Measurements from ENCODE around the gene HIC1. TPM values are rescaled to one million over a fixed set of nuclear protein-coding genes. Genes with fewer than 3 reads are reported as not detected.

The HIC1 gene
- total RNA-seq, 1 experiment from 2014 or later: 0.84 TPM

DNA sequence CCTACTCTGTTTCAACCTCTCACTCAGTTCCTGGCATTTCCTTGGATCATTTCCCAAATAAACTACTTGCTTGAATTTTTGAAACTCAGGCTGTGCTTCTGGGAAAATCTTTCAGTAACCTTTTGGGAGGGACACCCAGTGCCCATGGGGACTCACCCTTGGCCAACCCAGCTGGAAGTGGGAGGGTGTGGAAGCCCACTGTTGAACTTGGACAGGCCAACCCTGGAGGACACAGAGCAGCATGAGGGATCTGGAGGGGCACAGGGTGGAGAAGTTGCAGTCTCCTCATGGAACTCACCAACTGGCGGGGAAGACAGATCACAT lies 40.9 kb upstream of the HIC1 start:
- ChIA-PET CTCF (no interaction called here), POLR2A (ENCODE audit: low non-redundant PET) (no interaction called here)
- Histone ChIP-seq H3K9me3 (ENCODE audit: low read depth, low read length, poor library complexity, severe bottlenecking) (no peaks in the 10 kb centered on the region), H3K27ac (ENCODE audit: low read depth, low read length, poor library complexity, severe bottlenecking) (no peak overlapping the region), H3K36me3 (ENCODE audit: insufficient read depth, low read length, poor library complexity, severe bottlenecking) (no peaks in the 10 kb centered on the region), H3K4me1 (ENCODE audit: insufficient read depth, low read length, poor library complexity, severe bottlenecking) (peaks cover 10% of the 10 kb centered on the region), H3K4me3 (ENCODE audit: low read depth, low read length, poor library complexity, severe bottlenecking) (no peak overlapping the region), H3K27me3 (replicated peaks; ENCODE audit: insufficient read depth, low read depth, low read length, poor library complexity) (no peaks in the 10 kb centered on the region)
- intact Hi-C loops (cut with micrococcal nuclease; ENCODE audit: unreplicated experiment): no loop called here
- TF ChIP-seq, protein P1, sequence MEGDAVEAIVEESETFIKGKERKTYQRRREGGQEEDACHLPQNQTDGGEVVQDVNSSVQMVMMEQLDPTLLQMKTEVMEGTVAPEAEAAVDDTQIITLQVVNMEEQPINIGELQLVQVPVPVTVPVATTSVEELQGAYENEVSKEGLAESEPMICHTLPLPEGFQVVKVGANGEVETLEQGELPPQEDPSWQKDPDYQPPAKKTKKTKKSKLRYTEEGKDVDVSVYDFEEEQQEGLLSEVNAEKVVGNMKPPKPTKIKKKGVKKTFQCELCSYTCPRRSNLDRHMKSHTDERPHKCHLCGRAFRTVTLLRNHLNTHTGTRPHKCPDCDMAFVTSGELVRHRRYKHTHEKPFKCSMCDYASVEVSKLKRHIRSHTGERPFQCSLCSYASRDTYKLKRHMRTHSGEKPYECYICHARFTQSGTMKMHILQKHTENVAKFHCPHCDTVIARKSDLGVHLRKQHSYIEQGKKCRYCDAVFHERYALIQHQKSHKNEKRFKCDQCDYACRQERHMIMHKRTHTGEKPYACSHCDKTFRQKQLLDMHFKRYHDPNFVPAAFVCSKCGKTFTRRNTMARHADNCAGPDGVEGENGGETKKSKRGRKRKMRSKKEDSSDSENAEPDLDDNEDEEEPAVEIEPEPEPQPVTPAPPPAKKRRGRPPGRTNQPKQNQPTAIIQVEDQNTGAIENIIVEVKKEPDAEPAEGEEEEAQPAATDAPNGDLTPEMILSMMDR (conservative IDR thresholded peaks at IDR 0.05; ENCODE audit: low read depth, low read length): no peak
- TF ChIP-seq EZH2 (IDR thresholded peaks at IDR 0.05; ENCODE audit: borderline replicate concordance, low read depth, low read length, poor library complexity, severe bottlenecking): no peak
- no peak for DNase-seq (ENCODE audit: low spot score)
- BruUV-seq (replicated peaks): no TSS peak

DNA sequence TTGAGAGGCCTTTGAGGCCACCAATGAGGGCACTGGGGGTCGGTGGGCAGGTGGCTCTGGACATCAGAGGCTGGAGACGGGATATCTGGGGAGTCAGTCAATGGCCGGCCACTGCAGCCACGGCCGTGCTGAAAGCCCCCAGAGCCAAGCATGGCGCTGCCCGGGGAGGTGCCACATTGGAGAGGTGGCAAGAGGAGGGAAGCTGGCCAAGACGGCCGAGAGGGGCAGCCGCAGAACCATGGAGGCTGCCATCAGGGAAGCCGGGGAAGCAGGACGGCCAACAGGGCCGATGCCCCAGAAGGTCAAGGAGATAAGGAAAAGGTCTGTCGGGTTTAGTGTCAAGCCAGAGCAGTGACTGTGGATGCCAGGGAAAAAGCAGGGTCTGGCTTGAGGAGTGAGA lies 39.6 kb upstream of the HIC1 start:
- no peak for DNase-seq (ENCODE audit: low spot score)
- Histone ChIP-seq H3K4me1 (ENCODE audit: insufficient read depth, low read length, poor library complexity, severe bottlenecking) (peaks cover 10% of the 10 kb centered on the region), H3K36me3 (ENCODE audit: insufficient read depth, low read length, poor library complexity, severe bottlenecking) (no peaks in the 10 kb centered on the region), H3K4me3 (ENCODE audit: low read depth, low read length, poor library complexity, severe bottlenecking) (no peak overlapping the region), H3K27ac (ENCODE audit: low read depth, low read length, poor library complexity, severe bottlenecking) (no peak overlapping the region), H3K9me3 (ENCODE audit: low read depth, low read length, poor library complexity, severe bottlenecking) (no peaks in the 10 kb centered on the region), H3K27me3 (replicated peaks; ENCODE audit: insufficient read depth, low read depth, low read length, poor library complexity) (no peaks in the 10 kb centered on the region)
- ChIA-PET CTCF (no interaction called here), POLR2A (ENCODE audit: low non-redundant PET) (no interaction called here)
- TF ChIP-seq EZH2 (IDR thresholded peaks at IDR 0.05; ENCODE audit: borderline replicate concordance, low read depth, low read length, poor library complexity, severe bottlenecking): no peak
- TF ChIP-seq, protein P1 (conservative IDR thresholded peaks at IDR 0.05; ENCODE audit: low read depth, low read length): no peak
- BruUV-seq (replicated peaks): no TSS peak
- intact Hi-C loops (cut with micrococcal nuclease; ENCODE audit: unreplicated experiment): no loop called here

DNA sequence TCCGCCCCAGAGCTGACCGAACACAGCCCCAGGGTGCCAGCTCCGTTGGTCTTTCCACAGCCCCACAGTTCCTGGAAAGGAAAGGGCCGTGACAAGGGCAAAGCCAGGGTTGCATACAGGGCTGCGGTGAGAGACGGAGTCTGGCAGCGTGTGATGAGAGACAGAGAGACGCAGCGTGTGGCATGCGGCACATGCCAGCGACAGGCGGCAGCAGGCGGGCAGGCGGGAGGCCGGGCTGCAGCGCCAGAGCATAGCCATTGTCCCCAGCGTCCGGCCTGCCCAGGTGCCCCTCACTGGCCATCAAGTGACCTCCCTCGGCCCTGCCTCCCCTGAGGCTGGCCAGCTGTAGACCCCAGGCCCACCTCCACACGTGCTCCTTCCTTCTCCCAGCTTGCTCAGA lies 38.4 kb upstream of the HIC1 start:
- ChIA-PET POLR2A (ENCODE audit: low non-redundant PET) (no interaction called here), CTCF (no interaction called here)
- DNase-seq (ENCODE audit: low spot score): no peak
- Histone ChIP-seq H3K36me3 (ENCODE audit: insufficient read depth, low read length, poor library complexity, severe bottlenecking) (no peaks in the 10 kb centered on the region), H3K4me1 (ENCODE audit: insufficient read depth, low read length, poor library complexity, severe bottlenecking) (peaks cover 7% of the 10 kb centered on the region), H3K27ac (ENCODE audit: low read depth, low read length, poor library complexity, severe bottlenecking) (no peak overlapping the region), H3K4me3 (ENCODE audit: low read depth, low read length, poor library complexity, severe bottlenecking) (no peak overlapping the region), H3K27me3 (replicated peaks; ENCODE audit: insufficient read depth, low read depth, low read length, poor library complexity) (no peaks in the 10 kb centered on the region), H3K9me3 (ENCODE audit: low read depth, low read length, poor library complexity, severe bottlenecking) (no peaks in the 10 kb centered on the region)
- TF ChIP-seq, protein P1 (conservative IDR thresholded peaks at IDR 0.05; ENCODE audit: low read depth, low read length): no peak
- TF ChIP-seq EZH2 (IDR thresholded peaks at IDR 0.05; ENCODE audit: borderline replicate concordance, low read depth, low read length, poor library complexity, severe bottlenecking): no peak
- intact Hi-C loops (cut with micrococcal nuclease; ENCODE audit: unreplicated experiment): no loop called here
- BruUV-seq (replicated peaks): no TSS peak
